Activated gamma-delta T cell (primary cell): Measurements from ENCODE around the gene FAM131C.
"Not testable (repeated sequence)": the region's sequence is repeated elsewhere in the genome, so short reads cannot be mapped to it uniquely, and the experiment has no call there.

Experiments
- DNase-seq: peaks from one replicate; lab custom pipeline; 2025; lab: John Stamatoyannopoulos, UW

The FAM131C gene

DNA sequence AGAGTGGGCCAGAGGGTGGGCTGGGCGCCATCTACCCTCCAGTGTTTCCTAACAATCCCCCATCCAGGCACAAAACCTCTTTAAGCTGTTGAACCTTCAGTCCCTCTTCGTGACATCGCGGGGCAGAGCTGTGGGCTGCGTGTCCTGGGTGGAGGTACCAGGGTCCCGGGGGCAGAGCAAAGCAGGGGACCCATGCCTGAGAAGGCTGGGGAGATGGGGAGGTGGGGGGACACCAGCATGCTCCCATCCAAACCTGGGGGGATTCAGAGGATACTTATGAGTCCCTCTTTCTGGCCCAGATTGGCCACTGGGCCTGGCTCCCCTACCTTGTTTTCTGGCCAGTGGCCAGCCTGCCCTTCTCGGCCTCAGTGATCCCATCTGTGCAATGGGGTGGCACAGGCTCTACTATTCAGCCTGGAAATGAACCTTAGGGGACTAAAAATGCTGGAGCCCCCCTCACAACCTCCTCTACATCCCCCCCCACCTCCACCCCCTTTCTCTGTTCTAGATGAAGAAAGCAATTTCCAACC lies 40.3 kb downstream of the FAM131C start:
- not testable (repeated sequence) for DNase-seq

DNA sequence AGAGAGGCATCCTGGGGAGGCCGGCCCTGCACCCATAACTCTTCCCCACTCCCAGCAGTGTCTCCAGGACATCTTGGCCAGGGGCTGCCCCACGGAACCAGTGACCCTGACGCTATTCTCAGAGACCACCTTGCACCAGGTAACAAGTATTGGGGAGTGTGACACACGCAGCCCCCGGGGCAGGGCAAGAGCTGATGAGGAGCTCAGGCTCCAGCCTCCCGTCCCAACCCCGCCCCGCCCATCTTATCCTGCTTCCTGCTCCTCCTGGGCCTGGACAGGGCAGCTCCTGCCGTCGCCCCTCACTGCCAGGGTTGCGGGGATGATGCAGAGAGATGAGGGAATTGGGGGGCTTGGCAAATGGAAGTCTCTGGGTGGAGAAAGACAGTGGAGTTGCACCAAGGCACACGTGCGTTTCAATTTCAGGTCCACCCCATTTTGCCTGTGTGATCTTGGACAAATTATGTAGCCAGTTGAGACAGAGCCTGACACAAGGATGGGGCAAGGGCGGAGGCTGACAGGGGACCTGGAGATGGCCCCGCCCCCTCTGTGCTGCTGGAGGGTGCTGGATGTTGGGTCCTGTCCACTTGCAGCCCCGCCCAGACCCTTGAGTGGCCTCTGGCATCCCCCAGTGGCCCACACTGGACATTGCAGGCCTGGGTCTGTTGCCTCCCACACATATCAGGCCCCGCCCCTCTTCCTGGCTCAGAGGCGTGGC lies 40.9 kb downstream of the FAM131C start:
- DNase-seq: no peak

DNA sequence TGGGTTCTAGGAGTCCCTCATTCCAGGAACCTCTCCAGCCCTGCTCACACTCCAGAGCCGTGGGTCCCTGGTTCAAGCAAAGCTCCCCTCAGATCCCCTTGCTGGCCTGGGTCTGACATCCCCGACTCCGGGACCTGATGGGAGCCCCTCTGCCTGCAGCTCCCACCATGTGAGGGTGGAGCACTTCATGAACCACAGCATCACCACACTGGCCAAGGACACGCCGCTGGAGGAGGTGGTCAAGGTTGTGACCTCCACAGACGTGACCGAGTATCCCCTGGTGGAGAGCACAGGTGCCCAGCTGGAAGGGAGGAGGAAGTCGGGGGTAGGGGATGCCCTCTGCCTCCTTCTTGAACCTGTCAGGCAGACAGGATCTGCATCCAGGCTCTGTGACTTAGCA lies 41.9 kb downstream of the FAM131C start:
- no peak for DNase-seq

DNA sequence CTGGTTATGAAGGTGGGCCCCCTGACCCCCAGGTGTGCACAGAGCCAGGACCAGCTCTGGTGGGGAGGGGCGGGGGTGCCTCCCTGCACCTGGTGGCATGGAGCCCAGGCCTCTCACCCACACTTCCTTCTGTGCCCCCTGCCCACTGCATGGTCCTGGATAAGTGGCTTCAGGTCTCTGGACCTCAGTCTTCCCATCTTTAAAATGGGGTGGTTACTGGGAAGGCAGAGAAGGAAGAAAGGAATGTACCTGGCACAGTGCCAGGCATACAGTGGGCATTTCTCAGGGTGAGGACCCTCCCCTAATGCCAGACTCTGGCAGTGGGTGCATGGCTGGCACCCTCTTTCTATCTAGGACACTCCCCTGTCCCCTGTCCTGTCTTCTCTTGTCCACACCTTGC lies 44.2 kb downstream of the FAM131C start:
- DNase-seq: no peak

DNA sequence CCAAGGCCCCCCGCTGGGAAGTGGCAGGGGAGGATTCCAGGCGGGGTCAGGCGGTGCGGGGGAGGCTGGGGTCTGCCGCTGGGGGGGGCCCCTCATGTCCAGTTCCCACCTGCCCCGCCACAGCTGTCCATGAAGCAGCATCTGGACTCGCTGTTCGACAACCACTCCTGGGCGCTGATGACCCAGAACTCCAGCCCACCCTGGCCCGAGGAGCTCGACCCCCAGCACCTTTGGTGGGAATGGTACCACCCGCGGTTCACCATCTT lies 44.5 kb downstream of the FAM131C start:
- DNase-seq: not testable (repeated sequence)

DNA sequence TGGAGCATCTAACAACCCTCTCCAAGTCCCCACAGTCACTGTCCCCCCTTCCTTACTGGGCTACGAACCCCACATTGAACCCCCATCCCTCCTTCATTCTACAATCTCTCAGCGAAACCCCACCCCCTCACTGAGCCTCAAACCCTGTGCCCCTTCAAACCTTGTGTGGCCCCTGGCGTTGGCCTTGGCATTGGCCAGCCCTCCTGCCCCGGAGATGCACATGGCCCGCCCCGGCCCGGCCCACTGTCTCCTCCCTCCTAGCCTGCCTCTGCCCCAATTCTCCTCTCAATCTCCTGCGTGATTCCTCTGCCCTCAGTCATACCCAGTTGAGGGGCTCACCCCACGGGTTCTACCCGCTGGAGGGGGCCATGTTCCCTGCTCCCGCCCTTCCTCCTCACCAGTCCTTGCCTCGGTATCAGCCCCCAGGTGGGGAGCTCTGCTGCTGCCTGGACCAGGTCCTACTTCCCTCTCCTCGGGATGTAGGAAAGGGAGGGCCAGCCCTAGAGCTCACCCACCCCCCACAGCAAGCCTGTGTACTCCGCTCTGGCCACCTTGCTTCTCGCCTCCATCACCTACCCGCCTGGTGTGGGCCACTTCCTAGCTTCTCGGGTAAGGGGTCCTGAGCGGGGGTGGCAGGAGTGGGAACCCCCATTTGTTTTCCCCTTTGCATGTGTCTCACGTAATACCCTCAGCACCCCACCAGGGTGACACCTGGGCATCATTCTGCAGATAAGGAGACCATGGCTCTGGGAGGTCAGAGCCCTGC lies 45.0 kb downstream of the FAM131C start:
- DNase-seq: no peak

DNA sequence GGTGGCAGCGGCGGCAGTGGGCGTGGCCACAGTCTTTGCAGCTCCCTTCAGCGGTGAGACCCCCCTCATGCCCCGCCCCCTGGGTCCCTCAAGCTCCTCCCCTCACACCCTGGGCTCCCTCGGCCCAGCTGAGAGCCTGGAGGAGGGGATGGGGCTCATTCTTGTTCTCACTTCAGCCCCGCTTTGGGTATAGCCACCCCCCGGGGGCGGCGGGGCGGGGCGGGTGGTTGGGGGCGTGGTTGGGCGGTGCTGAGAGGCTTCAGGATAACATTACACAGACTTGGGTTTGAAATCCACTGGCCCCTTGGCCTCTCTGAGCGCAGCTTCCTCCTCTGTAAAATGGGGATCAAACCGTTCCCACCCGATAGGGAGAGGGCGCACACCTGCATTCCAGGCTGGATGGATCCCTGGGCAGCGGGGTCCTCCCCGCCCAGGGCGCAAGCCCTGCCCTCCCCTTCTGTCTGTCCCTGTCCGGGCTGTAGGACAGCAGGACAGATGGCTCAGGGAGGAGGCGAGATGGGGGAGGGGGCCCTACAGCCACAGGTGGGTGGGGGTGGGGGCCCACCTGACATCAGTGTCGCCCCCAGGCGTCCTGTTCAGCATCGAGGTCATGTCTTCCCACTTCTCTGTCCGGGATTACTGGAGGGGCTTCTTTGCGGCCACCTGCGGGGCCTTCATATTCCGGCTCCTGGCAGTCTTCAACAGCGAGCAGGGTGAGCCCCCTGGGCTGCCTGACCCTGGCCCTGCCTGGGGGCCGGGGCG lies 46.5 kb downstream of the FAM131C start:
- DNase-seq: no peak

DNA sequence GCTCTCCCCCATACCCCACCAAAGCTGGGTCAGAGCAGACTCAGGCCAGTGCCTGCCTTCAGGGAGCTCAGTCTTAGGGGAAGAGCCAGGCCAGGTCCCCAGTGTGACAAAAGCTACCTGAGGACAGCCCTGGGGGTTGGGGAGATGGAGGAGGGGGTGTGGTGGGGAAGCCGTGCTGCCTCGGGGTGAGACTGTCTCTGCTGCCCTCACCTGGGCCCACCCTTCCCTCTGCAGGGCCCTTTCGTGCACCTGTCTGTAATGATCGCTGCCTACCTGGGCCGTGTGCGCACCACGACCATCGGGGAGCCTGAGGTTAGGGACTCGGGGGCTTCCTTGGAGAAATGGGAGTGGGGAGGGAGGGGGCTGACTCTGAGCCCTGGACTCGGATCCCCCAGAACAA lies 47.1 kb downstream of the FAM131C start:
- DNase-seq: not testable (repeated sequence)

DNA sequence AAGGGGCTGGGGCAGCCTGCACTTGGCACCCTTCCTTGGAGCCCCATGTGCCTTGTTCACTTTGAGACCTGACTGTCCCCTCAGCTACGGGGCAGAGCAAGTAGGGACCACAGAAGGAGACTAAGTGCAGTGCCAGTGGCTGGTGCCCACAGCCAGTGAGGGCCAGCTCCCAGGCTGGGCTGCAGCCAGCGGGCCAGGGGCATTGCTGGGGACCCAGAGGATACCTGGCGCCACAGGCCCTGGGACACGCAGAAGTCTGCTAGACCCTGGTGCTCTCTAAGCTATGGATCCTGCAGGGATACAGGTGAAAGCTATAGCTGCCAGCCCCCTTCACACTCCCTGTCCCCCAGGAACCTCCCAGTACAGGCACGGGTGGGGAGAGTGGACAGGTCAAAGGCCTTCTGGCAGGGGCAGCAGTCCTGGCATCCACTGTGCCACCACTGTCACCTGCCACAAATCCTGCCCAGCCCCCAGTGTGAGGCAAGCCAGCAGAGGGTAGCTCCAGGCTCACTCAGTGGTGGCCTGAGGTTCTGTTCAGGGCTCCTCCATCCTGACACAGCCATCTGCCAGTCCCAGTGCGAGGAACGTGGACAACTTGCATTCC lies 50.3 kb downstream of the FAM131C start:
- no peak for DNase-seq

DNA sequence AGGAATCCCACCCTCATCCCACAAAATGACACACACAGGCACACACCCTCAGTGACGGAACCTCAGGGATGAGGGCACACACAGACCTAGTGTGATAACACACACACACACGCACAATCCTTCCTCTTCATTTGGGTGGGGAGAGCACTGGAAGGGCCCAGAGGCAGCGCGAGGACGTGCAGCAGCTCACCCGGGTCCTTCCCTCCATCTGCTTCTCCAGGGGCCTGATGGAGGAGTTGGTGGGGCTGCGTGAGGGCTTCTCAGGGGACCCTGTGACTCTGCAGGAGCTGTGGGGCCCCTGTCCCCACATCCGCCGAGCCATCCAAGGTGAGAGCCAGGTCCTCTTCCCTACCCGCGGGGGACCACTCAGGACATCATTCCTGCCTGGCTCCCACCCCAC lies 51.1 kb downstream of the FAM131C start:
- DNase-seq: no peak

DNA sequence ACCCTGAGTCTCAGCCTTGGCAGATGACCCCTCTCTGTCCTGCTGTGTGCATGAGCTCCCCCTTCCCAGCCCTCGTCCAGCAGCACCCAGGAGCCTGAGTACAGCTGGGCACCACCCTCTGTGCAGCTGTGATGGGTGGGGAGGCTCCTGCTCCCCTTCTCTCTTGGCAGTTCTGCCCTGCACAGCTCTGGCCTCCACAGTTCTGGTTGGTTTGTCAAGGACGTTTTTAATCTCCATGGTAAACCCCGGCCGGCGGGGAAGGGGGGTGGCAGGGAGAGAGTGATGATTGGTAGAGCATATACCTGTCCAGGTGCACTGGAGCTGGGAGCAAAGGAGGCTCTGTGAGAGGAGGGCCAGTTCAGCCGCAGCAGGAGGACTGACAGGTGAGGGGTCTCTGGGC lies 51.8 kb downstream of the FAM131C start, which contains the start of gene CLCNKA:
TSS of gene CLCNKA (plus strand) at position 356 of the 400 bp plus-strand sequence. CDS start 584 bp downstream, outside the sequence.
- no peak for DNase-seq

DNA sequence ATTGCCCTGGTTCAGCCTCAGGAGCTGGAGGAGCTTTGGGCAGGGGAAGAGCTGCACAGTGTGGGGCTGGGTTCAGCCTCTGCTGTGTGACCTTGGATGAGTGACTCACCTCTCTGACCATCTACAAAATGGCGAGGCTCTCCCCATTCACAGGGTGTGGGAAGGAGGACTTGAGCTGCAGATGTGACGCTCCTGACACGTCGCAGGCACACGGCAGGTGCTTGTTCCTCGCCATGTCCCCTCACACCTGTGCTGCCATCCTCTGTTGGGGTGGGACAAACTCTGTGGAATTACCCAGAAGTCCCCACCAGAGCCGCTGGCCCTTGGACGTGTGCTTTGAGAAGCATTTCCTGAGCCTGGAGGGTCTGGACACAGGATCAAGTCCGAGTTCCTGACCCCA lies 52.6 kb downstream of the FAM131C start:
- not testable (repeated sequence) for DNase-seq

DNA sequence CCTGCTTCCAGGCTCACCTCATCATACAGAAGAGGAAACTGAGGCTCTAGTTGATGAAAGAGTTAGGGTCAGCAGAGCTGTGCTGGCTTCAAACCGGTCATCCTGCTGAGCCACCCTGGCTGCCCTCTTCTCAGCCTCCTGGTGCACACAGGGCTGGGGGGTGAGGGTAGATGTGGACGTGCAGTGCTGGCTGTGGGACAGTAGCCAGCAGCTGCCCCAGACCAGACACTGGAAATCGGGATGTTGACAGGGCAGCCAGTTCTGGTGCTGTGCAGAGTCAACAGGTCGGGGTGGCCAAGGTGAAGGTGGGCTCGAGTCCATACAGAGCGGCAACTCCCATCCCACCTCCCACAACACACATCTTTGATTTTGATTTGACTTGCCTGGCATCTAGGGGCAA lies 53.1 kb downstream of the FAM131C start:
- DNase-seq: no peak

DNA sequence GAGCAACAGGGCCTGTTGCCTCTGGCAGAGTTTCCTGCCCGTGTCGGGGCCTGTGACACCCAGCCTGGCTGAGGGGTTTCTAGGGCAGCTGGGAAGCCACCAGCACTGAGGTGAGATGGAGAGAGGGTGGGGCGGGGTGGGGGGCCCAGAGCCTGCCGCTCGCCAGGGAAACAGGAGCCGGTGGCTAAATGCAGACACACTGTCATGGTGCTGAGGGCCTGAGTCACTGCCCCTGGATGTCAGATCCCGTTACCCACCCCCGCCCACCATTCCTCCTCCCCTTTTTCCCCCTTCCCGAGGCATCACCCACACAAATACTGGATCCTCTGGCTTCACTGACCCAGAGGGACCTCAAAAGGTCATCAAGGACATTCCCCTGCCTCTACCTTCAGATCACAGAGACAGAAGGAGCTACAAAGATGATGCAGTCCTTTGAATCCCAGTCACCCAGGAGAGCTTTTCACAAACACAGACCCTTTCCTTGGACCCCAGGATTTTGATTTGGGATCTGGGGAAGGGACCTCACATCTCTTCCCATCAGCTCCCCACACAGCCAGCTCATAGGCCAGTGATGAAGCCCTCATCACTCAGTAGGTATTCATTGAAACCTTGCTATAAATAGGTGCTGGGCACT lies 53.7 kb downstream of the FAM131C start:
- DNase-seq: no peak

DNA sequence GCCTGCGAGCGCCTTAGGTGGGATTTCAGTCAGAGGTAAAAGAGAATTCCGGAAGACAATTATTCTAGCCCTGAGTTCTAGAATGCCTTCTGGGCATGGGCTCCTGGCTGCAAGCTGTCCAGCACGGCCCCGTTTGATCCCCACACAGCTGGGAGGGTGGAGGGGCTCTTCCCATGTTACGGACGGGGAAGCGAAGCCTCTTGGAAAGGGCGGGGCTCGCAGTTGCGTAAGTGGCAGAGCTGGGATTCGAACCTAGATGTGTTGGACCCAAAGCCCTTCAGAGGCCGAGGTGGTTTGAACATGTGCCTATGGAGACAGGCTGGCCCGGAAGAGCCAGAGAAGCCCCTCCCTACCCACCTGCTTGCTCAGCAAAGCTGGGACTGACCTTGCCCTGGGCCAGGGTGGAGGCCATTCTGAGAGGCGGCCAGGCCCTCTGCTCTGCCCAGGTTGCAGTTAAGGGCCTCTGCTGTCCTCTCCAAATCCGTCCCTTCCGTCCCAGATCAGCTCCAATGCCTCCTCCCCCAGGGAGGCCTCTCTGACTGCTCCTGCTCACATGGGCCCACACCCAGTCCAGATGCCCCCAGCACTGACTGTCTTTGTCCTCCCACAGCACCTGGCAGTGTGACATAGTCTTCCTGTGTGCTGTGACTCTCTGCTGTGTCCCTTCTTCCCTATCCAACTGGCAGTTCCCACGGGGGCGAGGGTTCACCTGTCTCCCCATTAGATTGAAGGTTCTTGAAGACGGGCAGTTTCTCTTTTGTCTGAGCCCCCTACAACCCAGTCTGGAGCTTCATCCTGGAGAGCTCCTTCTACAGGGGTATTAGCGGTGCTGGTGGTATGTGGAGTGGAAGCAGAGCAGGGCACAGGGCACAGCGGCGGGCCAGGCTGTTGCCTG lies 54.5 kb downstream of the FAM131C start:
- no peak for DNase-seq

DNA sequence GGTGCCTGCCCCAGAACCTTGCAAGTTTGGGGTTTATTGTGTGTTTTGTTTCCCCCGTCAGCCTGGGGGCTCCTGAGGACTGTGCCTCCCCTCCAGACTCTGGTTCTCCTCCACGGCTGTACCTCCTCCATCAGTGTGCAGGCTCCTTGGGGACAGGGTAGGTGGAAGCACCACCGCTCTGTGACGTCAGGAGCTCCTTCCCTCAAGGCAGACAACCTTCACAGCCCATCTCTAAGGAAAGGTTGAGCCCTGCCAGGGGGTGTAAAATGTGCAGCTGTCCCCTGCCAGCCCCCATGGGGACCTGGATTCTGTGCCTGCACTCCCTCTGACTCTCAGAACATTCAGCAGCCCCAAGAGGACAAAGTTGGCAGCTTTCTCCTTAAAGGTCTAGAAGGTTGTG lies 55.1 kb downstream of the FAM131C start:
- DNase-seq: no peak

DNA sequence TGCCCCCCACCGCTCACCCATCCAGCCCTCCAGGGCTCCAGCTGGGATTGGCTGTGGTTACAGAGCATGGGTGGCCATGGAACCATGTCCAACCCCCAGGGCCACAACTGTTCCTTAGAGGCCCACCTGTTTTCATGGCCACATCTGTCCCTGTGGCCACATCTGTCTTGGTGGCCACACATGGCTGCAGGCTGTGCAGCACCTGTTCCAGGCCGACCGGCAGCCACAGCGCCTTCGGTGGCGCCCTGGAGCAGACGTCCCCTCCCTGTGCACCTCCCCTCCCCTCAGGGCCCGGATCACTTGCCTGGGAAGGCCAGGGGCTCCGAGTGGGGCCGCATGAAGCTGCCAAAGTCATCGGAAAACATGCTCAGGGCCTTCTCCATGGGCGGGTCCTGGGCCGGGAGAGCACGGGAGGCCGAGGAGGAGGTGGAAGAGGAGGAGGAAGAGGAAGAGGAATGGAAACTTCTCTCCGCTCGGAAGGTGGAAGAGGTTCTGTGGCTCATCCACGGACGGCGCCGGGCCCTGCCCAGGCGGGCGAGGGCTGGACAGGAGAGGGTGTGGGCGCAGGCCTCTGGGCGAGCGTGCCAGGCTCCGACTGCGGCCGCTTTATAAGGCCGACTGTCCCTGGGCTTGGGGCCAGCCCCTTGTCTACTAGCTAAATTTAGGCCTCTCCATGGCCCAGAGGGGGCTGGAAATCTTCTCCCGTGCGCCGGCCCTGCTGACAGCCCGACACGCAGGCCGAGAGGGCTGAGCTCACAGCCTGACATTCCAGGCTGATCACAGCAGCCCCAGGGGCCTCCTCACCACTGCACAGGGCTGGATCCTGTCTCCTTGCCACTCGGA lies 55.8 kb downstream of the FAM131C start, which contains the start of gene HSPB7:
TSS of gene HSPB7 (minus strand) at position 583 of the 843 bp plus-strand sequence. CDS start at position 503, 80 bp downstream.
- no peak for DNase-seq

DNA sequence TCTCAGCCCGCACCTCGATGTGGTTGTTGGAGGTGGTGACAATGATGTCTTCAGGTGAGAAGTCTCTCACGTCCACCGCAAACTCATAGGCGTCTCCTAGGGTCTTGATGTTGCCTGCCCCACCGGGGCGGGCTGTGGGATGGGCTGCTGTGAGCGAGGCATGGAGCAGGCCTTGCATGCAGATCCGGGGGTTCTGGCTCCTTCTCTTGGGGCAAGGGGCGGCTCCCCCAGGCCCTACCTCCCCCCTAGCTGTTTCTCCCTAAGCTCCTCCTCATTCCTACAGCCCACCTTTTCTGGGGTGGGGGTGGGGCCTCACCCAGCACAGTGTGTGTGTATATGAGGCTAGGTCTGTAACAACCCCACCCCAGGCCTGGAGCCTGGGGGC lies 56.4 kb downstream of the FAM131C start:
- no peak for DNase-seq
